Measurements from ENCODE around the gene CRADD. TPM values are rescaled to one million over a fixed set of nuclear protein-coding genes. Genes with fewer than 3 reads are reported as not detected.
"Not testable (repeated sequence)": the region's sequence is repeated elsewhere in the genome, so short reads cannot be mapped to it uniquely, and the experiment has no call there.

Gene CRADD
- total RNA-seq, 1 donor from 2014 or later: 30.3 TPM

DNA sequence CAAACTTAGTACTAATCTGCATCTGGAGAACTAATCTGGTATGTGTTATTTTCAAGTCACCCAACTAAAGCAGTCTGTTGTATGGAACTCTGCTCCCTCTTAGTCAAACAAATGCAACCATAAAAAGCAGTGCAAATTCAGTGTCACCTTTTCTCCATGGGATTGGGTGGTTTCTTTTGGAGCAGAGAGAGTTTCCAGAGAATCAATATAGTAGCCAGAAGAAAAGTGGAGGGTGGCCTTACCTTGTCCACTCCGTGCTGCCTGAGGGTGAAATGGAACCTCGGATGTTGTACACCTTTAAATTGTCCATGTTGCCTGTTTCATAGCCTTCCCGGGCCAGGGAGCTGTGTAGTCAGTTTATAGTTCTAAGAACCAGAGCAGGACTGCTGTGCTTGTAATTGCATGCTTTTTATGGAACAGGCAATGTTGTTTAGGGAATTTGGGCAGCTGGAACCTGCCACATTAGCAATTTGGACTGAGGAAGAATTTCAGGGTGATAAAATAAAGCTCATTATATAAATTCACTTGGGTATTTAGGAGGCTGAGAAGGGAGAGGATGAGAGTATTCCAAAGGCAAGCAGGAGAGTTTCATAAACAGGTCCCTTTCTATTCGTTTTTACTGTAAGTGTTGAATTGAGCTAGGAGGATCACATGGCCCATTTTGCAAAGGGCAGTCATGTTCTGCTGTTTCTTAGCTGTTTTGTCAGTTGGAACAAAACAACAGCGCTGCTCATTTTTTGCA, 60.5 kb downstream of the CRADD start:
- no peak for DNase-seq (ENCODE audit: low spot score)

- DNase-seq (ENCODE audit: low spot score): no peak
These were observed 61.3 kb downstream of the CRADD start for GRCh38 chr12:93738199-93739058.

- DNase-seq (ENCODE audit: low spot score): no peak
These were observed 63.6 kb downstream of the CRADD start for GRCh38 chr12:93740751-93741150.

DNA sequence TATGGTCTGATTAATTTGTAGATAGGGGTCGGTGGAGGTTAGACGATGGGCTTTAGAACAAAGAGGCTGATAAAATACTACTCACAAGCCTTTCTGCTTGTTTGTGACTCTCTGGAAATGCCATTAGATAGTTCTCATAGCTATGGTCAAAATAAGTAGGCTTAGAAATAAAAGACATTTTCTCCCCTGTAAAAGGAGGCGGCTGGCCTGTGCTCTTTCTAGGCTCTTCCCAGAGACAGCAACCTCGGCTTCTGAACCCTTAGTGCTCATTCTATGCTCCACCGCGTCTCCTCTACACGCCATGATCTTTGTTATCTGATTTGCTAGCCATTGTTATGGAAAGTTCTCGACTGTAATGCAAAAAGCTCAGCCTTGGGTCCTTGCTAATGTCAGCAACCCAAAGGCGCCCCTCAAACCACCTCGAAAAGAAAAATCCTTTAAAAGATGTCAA, 64.5 kb downstream of the CRADD start:
- no peak for DNase-seq (ENCODE audit: low spot score)

DNA sequence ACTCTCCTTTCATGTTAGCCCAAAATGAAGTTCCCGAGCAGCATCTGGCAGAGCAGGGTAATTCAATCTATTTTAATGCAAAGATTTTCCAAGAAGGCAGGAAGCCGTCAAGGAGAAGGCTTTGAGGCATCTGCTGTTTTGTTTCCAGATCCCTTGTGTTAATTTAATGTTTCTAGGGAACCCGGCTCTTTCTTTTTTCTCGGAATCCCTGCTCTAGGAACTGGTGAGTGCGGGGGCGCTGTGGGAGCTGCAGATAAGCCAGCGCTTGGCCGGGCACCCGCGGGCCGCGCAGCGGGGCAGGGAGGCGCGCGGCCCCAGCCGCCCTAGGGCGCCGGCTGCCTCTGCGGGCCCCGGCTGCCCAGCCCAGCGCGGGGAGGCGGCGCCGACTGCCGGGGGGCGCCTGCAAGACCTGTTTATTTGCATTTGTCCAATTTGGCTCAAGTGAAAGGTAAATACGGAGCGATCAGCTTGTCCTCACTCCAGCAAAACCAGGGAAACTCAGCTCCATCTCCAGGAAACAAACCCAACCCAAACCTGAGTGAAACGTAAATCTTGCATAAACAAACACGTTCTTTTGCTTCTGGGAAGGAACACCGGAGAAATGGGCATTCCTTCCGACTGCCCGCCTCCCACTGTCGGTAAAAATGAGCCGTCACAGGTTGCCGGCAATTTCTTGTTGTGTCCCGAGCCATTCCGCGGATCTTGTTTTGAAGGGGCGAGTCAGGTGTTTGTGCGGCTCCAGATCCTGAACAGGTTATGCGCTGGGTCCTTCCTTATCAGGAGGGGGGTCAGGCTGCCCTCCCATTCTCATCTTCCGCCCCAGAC, 65.1 kb downstream of the CRADD start:
- peak; percentile 77 for DNase-seq (ENCODE audit: low spot score)

DNA sequence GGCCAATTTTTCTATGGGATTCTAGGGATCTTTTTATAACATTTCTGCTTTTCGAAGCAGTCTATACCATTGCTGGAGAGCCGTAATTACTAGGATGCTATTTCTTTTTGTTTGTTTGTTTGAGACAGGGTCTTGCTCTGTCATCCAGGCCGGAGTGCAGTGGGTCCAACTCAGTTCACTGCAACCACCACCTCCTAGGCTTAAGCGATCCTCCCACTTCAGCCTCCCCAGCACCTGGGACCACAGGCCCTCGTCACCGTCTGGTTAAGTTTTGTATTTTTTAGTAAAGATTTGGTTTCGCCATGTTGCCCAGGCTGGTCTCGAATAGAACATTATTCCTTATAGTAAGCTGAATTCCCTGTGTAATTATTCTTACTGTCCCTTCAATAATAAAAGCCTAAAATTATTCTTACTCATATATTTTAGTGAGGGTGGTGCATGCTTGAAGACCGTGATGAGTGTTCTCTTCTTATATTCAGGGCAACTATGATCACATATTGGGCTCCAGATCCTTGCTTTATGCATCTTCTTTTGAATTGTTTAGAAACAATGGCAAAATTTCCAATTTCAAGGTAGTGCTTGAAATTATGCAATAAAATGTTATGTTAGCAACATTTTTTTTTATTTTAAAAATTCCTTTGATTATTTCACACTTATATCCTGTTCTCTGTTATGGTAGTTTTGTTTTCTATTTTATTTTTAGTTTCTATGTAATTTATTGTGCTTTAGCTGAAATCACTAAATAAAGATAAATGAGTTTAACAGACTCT, 66.2 kb downstream of the CRADD start:
- no peak for DNase-seq (ENCODE audit: low spot score)

DNA sequence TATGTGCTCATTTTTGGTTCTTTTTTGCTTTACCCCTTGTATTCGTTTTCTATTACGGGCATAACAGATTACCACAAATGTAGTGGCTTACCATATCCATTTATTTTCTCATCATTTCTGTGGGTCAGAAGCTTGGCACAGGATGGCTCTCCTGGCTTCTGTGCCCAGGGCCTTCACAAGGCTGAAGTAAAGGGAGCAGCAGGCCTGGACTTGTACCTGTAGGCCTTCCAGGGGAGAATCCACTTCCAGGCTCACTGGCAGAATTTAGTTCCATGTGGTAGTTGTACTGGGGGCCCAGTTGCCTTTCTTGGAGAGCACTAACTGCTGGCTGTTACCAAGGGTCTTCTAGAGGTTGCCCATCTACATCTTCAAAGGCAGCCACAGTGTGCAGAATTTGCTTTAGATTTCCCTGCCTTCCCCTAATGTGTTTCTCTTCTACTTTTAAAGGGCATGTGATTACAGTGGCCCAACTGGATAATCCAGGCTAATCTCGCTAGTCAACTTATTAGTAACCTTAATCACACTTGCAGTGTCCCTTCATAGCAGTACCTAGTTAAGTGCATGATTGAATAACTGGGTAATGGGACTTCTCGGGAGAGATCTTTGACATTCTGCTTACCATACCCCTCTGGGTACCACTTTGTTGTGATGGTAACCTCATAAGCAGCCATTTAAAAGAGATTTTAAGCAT, 67.0 kb downstream of the CRADD start:
- no peak for DNase-seq (ENCODE audit: low spot score)

DNA sequence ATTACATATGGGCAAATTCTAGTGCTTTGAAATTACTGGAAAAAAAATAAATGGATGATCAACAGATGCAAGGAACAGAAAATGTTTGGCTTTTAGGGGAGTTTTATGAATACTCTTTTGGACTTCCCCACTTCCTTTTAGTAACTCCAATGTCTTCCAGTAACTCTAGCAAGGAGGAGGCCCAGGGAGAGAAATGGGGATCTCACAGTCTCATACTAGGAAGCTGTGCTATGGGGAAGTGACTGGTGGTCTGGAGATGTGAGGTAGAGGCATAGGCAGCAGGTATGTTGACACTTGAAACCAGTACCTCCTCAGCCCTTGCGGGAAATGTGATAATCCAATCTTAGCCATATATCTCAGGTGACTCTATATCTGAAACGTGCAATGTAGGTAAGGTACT, 68.1 kb downstream of the CRADD start:
- no peak for DNase-seq (ENCODE audit: low spot score)

GRCh38 chr12:93746572-93747168, 69.5 kb downstream of the CRADD start:
- DNase-seq (ENCODE audit: low spot score): no peak

DNA sequence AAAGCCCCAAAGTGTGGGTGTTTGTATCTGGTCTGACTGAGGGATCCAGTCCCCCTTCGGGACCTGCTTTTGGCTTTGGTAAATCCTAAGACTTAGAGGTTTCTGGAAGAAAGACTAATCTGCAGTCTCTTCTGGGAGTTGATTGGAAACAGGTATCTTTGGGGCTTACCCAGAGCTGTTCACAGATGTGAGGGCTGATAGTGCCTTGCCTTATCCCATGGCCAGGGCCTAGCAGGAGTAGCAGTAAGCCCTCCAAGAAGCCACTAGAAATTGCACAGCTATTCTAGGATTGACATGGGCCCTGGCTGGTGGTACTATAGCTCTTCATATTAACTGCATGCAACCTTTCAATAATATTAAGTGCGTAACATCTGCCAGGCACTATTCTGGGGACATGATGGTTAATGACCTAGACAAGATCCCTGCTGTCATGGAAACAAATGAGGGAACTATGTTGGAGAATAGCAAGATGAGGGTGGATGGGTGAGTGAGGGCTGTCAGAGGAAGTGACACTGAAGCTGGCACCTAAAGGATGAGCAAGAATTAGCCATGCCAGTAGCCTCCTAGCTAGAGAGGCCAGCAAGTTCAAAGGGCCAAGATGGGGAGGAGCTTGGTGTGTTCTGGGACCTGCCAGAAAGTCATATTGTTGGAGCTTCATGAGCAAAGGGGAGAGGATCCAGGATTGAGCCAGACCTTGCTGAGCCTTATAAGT, 71.7 kb downstream of the CRADD start:
- no peak for DNase-seq (ENCODE audit: low spot score)

GRCh38 chr12:93749515-93749914, 72.3 kb downstream of the CRADD start:
- DNase-seq (ENCODE audit: low spot score): no peak

DNA sequence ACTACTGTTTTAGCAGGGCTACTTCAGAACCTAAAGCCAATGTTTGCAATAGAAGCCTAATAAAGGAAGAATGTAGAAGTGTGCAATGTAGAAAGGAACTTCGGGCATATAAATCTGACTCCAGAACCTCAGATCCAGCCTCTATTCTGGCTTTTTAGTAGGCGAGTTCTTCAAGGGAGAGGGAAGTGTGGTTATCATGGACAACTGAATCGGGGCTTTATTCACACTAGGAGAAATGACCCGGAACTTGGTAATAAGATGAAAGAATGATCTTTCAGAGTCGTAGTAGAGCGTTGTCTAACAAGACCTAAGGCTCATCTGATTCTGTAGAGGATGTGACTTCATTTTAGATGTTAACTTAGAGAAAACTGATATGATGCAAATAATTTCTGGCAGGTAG, 72.9 kb downstream of the CRADD start:
- DNase-seq (ENCODE audit: low spot score): no peak

GRCh38 chr12:93751864-93752610, 74.9 kb downstream of the CRADD start:
- DNase-seq (ENCODE audit: low spot score): no peak

GRCh38 chr12:93753285-93753684, 76.1 kb downstream of the CRADD start:
- no peak for DNase-seq (ENCODE audit: low spot score)

DNA sequence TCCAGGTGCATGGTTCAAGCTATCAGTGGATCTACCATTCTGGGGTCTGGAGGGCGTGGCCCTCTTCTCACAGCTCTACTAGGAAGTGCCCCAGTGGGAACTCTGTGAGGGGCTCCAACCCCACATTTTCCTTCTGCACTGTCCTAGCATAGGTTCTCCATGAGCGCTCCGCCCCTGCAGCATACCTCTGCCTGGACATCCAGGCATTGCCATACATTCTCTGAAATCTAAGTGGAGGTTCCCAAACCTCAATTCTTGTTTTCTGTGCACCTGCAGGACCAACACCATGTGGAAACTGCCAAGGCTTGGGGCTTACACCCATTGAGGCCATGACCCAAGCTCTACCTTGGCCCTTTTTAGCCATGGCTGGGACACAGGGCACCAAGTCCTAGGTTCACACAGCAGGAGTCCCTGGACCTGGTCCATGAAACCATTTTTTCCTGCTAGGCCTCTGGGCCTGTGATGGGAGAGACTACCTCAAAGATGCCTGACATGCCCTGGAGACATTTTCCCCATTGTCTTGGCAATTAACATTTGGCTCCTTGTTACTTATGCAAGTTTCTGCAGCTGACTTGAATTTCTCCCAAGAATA, 76.8 kb downstream of the CRADD start:
- DNase-seq (ENCODE audit: low spot score): no peak

DNA sequence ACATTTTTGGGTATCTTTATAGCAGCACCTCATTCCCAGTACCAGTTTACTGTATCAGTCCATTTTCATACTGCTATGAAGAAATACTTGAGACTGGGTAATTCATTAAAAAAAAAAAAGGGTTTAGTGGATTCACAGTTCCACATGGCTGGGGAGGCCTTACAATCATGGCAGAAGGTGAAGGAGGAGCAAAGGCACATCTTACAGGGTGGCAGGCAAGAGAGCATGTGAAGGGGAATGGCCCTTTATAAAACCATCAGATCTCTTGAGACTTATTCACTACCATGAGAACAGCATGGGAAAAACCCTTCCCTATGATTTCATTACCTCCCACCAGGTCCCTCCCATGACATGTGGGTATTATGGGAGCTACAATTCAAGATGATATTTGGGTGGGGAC, 77.7 kb downstream of the CRADD start:
- DNase-seq (ENCODE audit: low spot score): not testable (repeated sequence)

DNA sequence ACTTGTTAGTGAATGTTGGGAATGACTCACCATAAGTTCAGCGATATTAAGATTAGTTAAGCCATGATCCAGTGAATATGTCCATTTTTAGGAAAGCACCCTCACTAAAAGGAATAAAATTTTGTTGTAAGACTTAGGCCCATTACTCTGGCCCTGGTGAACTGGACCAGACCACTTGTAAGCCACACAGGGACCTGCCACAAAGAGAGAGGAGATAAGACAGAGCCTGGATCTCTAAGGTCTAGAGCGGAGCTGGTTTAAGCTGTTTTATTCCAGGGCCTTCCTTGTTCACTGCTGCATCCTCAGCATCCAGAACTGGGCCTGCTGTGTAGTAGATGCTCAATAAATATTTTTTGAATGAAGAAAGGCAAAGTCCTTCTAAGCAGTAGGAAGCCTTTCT, 79.1 kb downstream of the CRADD start:
- DNase-seq (ENCODE audit: low spot score): no peak

Data from umbilical cord (tissue), 2 donors.